Stimulated activated CD4-positive, alpha-beta T cell treated with anti-CD3 and anti-CD28 coated beads, Interleukin-15, amount 100 ng/mL, for 24 hours (primary cell): ENCODE results near the gene DUSP18.
A peak's percentile ranks its signal among the peaks of the same experiment; 100 is the strongest.
"Not testable (repeated sequence)": the region's sequence is repeated elsewhere in the genome, so short reads cannot be mapped to it uniquely, and the experiment has no call there.

ENCODE experiments used
- DNase-seq: peaks from one replicate; pipeline ENCODE4 v3.0.0-alpha.2; 2020

DUSP18 gene

GRCh38 chr22:30676565-30676964, 8.9 kb upstream of the DUSP18 start:
- DNase-seq = not testable (repeated sequence)

DNA sequence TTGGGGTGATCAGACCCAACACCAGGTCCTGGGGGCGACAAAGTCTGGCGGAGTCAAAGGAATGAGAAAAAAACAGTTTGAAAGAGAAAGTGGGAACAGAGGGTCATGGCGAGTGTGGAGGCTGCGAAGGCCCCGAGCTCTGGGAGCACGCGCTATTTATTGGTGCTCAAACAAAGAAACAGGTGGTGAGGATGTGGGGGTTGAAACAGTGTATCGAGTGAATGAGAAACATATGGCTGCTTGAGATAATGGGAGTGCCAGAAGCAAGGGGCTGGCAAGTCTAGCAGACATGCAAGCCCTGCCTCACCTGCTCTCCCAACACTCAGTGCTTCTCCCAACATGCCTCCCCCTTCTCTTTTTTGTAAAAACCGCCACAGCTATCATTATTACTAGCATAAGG, 7.8 kb upstream of the DUSP18 start:
- no peak for DNase-seq

GRCh38 chr22:30674482-30674881, 6.8 kb upstream of the DUSP18 start:
- DNase-seq = no peak

GRCh38 chr22:30673136-30673535, 5.5 kb upstream of the DUSP18 start:
- DNase-seq = no peak

DNA sequence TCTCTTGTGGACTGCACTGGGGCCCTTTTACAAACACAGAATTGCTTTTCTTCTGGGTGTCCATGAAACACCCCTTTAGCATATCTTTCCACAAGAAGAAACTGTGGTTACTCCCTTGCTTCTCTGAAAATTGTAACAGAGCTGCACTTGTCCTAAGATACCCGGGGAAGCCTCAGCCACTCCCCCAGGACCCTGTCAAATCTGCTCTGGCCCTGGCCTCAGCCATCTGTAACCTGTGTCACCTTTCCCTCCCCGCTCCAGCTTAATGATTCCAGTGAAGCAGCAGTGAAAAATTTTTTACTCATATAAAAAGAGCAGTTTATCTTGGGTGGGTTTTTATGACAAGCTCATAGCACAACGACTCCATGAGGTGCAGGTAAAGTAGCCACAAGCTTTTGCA, 3.4 kb upstream of the DUSP18 start:
- DNase-seq = no peak

DNA sequence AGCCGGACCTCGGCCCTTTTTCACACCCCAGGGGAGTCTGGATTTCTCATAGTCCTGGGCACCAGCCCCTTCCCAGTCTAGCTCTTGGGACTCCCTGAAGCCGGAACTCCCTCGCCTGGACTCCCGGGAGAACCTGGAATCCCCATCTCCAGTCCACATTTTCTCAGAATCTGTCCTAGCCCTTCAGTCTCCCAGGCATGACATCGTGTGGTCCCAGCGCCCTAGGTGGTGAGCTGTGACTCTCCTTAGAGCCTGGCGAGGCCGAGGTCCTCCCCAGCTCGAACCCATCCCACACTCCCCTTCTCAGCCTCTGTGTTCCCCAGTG, 673 bp upstream of the DUSP18 start:
- no peak for DNase-seq

DNA sequence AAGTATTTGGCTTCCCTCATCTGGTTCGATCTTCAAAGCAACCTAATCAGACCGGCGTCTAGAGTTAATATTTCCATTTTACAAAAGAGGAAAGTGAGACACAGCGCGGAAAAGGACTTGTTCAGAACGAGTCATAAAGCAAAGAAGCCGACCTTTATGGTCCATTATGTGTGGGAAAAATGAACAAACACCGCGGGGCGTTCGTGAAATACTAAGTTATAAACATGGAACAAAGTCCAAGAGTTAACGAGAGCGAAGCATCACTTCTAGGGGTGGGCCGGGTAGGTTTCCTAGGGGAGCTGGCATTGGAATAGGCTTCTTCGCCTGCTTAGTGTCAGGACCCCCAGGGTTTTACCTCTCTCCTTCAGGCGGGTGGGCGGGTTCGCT, 575 bp downstream of the DUSP18 start:
- peak; percentile 22 for DNase-seq

DNA sequence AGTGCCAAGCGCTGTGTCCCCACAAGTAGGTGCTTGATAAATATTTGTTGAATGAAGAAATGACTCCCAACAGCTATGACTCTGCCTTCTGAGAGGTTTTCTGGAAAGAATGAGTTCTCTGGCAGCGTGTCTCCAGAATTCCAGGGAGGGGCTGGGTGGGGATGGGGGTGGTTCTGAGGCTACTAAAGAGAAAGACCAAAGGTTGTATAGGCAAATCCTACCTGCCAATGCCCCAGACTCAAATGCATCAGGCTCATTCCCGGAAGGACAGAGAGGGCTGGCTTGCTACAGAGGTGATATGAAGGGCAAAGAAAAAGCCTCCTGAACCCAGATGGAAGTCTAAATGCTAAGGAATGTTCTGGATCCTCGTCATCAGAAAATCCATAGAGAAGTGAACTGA, 1.9 kb downstream of the DUSP18 start:
- no peak for DNase-seq

GRCh38 chr22:30665266-30665665, 2.4 kb downstream of the DUSP18 start:
- DNase-seq = no peak

- DNase-seq = no peak
These were observed 2.9 kb downstream of the DUSP18 start for GRCh38 chr22:30664798-30665197.

DNA sequence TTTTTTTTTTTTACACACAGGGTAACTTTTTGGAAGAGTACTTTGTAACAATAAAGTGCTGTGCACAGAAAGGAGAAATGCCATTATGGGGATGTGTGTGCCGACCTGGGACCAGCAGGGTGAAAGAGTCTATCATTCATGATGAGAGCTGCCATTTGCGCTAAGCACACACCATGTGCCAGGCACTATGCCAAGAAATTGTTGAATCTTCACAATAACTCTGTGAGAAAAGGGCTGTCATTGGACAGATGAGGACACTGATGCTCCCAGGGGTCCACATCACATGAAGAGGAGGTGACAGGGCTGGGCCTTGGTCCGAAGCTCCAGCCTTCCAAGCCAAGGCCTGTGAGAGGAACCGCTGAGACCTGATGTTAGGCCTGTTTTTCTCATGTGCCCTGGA, 5.6 kb downstream of the DUSP18 start:
- no peak for DNase-seq

GRCh38 chr22:30655532-30655931, 12.1 kb downstream of the DUSP18 start:
- no peak for DNase-seq

DNA sequence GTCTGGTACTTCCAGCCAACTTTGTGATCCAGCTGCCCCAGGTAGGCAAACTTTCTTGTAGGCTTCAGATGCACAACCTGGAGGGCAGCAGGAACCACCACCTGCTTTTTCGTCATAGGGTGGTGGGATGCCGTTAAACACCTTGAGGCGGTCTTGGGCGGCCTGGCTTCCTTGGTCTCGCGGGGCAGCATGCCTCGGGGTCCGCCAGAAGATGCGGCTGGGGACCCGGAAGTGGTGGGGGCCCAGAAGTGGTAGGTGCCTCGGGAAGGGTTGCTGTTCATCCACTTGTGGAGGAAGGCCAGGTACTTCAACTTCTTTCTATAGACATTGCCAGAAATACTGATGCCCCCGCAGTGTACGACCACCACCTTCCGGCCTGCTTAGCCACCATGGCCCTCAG, 13.3 kb downstream of the DUSP18 start:
- DNase-seq = no peak

DNA sequence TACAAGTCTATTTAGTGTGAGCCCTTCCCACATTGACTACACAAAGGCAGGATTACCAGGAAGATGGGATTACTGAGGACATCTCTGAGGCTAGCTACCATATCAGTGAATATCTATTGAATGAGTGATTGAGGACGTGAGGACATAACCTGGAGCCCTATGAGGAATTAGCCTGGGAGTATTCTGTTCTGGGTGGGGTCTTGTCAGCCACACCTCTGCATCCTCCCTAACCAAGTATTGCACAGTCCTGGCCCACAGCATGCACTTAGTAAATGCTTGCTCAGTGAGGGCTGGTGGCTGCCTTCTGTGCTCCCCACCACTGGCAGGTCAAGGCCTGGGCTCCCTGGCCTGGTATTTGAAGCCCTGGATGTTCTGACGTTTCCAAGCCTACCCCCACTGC, 14.8 kb downstream of the DUSP18 start:
- DNase-seq = no peak

- DNase-seq = no peak
These were observed 17.1 kb downstream of the DUSP18 start for GRCh38 chr22:30650508-30651116.

DNA sequence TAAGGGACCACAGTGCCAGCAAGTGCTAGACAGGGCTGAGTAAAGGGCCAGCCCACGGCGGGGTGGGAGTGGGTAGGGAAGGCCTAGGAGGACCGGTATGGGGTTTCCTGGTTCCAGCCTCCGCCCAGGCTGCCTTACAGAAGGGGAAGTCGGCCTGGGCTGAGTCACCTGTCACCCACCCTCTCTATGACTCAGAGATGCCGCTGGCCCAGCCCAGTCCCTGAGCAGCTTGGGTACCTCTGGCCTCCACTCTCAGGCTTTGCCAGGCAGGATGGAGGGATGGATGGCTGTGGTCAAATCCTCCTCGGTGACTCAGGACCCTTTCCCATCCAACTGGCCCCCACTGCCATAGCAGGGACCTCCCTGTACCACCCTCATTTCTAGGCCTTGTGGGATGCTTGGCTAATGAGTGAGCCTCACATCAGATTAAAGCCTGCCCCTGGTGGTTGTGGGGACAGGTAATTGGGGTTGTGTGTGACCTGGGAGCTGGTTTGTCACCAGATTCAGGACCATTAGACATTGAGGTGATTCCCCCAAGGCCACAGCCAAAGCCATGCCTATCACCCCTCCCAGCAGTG, 18.2 kb downstream of the DUSP18 start:
- DNase-seq = peak; percentile 94

- DNase-seq = no peak
These were observed 18.9 kb downstream of the DUSP18 start for GRCh38 chr22:30648825-30649224.

DNA sequence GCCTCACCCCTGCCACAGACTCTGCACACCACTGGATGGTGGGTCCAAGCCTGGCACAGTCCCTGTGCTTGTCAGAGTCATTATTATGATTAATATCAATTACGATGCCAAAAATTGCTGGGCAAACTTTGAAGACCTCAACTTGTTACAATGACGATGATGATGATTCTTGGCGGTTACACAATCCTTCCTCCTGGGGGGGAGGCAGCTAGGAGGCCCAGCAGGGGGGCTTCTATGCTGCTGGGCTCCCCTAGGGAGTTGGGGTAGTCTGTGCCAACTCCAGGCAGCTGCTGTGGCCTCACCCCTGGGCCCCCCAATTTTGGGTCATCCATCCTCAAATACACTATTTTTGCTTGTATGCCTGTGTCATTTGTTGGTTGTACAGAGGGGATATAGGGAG, 20.1 kb downstream of the DUSP18 start:
- no peak for DNase-seq

DNA sequence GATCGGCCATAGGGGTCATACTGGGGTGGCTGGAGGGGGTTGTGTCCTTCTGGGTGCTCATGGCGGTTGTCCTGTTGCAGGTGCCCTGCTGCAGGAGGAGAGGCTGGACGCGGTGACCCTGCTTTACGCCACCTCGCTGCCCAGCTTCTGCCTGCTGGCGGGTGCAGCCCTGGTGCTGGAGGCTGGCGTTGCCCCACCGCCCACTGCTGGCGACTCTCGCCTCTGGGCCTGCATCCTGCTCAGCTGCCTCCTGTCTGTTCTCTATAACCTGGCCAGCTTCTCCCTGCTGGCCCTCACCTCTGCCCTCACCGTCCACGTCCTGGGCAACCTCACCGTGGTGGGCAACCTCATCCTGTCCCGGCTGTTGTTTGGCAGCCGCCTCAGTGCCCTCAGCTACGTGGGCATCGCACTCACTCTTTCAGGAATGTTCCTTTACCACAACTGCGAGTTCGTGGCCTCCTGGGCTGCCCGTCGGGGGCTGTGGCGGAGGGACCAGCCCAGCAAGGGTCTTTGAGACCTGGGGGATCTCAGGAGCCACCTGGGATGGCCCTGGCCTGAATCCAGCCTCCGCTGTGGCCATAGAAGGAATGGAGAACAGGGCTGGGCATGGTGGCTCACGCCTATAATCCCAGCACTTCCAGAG, 21.0 kb downstream of the DUSP18 start:
- DNase-seq = no peak

DNA sequence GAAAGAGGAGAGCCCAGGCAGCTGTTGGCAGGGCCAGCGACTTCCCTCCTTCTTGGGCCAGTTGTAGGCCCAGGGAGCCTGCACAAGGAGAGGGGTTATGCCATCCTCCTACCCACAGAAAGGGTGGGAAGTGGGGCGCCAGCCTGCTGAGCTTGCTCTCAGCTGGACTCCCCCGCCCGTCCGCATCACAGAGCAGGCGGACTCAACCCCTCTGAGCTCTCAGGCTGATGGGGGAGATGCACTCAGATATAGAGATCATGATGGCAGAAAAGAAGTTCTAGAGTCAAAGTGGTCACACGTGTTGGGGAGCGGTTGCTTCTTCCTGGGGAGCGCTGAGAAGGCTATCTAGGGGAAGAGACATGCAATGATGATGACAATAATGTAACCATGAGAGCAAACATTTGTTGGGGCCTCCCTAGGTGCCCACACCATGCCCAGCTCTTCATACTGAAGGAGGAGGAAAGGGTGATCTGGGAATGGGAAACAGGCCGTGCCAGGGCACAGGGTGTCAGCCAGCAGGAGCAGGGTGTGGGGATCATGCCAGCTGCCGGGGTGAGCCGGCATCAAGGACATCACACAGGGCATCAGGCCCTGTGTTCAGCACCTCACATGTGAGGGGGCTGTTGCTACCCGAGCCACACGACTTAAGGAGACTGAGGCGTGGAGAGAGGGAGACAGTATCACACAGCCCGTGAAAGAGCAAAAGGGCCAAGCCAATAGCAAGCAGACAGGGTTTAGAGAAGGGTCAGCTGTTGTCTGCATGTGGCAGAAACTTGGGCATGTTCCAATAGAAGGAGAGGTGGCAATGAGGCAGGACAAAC, 24.4 kb downstream of the DUSP18 start:
- no peak for DNase-seq

- no peak for DNase-seq
These were observed 26.7 kb downstream of the DUSP18 start for GRCh38 chr22:30640839-30641430.

GRCh38 chr22:30640361-30640760, 27.3 kb downstream of the DUSP18 start:
- DNase-seq = no peak

DNA sequence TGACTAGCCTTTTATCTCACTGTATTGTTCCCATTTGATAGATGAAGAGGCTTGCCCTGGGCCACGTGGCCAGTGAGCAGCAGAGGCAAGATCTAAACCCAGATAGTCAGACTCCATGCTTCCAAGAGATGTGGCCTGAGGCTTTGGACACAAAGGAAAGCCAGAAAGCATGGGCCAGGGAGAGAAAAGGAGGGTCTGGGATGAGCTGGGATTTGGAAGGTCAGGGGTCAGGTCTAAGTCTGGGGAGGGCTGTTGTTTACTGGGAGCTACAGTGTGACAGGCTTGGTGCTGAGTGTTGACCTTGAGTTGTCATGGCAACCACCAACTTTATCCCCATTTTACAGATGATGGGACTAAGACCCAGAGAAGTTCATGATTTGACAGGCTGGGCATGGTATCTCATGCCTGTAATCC, 30.0 kb downstream of the DUSP18 start:
- DNase-seq = no peak
